AG10803 (cell line): ENCODE results near the gene PIK3C2A.

Experiments
- DNase-seq: peaks from one replicate; pipeline ENCODE4 v3.0.0; 2010; ENCODE audit warnings: low read depth
- H3K4me3 ChIP-seq: 2 replicates; pipeline ENCODE4 v1.5.1; 2011; ENCODE audit warnings: mild to moderate bottlenecking, low read length, control low read depth
- TF ChIP-seq, protein P1 (sequence below): conservative IDR thresholded peaks from 2 replicates; pipeline ENCODE4 v1.5.1; 2011; ENCODE audit warnings: mild to moderate bottlenecking, low read length, control low read depth, inconsistent platforms

PIK3C2A gene

DNA sequence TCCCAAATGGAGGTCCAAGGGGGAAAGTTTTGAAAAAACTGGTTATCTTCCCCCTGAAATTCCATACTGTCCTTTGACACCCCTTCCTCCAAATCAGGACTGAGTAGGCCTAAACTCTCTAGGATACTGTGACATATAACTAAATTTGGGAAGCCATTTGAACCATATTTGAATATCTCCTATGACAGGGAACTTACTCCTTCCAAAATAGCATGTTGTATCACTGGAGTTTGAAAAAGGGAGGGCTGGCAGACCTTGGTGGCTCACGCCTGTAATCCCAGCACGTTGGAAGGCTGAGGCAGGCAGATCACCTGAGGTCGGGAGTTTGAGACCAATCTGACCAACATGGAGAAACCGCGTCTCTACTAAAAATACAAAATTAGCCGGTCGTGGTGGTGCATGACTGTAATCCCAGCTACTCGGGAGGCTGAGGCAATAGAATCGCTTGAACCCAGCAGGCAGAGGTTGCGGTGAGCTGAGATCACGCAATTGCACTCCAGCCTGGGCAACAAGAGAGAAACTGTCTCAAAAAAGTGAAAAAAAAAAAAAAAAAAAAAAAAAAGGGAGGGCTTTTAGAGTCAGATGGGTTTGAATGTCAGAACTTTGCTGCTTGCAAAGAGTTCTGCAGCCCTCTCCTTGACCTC is 42.4 kb downstream of the PIK3C2A start:
- H3K4me3 ChIP-seq = no peak overlapping the region
- TF ChIP-seq, protein P1, sequence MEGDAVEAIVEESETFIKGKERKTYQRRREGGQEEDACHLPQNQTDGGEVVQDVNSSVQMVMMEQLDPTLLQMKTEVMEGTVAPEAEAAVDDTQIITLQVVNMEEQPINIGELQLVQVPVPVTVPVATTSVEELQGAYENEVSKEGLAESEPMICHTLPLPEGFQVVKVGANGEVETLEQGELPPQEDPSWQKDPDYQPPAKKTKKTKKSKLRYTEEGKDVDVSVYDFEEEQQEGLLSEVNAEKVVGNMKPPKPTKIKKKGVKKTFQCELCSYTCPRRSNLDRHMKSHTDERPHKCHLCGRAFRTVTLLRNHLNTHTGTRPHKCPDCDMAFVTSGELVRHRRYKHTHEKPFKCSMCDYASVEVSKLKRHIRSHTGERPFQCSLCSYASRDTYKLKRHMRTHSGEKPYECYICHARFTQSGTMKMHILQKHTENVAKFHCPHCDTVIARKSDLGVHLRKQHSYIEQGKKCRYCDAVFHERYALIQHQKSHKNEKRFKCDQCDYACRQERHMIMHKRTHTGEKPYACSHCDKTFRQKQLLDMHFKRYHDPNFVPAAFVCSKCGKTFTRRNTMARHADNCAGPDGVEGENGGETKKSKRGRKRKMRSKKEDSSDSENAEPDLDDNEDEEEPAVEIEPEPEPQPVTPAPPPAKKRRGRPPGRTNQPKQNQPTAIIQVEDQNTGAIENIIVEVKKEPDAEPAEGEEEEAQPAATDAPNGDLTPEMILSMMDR = no peak
- no peak for DNase-seq

DNA sequence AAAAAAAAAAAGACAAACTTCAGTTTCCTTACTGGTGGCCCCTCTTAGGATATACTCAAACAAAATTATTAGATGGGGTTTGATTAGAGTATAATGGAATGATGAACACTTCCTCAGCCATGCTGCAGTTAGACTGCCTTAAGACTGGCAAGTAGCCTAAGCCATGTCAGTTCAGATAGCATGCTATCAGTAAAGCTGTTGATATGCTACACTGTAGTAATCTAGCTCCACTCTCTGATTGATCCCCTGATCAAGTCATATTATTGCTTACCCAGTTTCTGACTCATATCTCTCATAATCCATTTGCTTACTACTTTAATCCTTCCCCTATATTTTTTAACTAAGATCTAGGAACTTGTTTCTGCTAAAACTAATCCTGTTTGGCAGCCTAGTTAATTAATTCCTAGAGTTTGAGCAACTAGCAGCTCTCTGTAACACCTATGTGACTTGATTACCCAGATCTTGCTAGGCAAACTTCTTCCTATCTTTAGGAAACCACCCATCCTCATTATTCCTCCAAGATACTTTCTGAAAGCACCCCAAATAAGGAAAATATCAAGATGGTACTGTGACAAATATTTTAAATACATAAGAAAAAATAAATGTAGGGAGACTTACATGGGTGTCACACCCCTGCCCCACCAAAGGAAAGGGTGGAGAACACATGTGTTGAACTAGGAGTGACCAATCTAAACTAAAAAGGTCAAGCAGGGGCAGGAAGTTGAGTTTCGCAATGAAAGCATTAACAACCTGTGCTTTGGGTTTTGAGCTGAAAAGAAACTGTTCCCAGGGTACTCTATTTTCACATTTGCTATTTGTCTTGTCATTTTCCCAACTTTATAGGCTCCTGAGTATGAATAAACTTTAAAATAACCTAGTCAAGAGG is 43.2 kb downstream of the PIK3C2A start:
- peak; percentile 21 for DNase-seq
- TF ChIP-seq, protein P1 = no peak
- no peak overlapping the region for H3K4me3 ChIP-seq

DNA sequence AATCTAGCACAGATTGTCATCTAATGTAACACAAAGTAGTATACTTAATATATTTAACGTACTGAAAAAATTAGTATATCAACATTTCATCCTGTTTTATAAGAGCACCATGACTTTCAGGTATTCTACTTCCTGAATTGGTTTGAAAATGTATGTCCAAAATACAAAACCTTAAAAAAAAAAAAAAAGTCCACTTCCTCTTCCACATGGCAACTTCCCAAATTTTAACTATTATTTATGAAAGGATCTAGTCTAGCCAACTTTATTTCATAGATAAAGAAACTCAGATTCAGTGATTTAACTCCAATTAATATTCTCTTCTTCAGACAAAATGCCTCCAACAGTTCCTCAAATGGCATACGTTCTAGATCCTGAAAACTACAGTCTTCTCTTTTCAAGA is 44.0 kb downstream of the PIK3C2A start:
- TF ChIP-seq, protein P1 = no peak
- no peak overlapping the region for H3K4me3 ChIP-seq
- no peak for DNase-seq

DNA sequence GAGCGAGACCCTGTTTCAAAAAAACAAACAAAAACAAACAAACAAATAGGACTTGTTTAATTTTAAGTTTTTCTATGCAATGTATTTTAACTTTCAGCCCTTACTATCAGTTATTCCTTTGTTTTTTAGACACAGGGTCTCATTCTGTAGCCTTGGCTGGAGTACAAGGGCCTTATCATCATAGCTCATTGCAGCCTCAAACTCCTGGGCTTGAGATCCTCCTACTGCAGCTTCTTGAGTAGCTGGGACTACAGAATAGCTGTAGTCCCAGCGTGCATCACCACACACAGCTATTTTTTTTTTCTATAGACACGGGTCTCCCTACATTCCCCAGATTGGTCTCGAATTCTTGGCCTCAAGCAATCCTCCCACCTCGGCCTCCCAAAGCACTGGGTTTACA is 44.5 kb downstream of the PIK3C2A start:
- no peak for DNase-seq
- no peak overlapping the region for H3K4me3 ChIP-seq
- TF ChIP-seq, protein P1 = no peak

DNA sequence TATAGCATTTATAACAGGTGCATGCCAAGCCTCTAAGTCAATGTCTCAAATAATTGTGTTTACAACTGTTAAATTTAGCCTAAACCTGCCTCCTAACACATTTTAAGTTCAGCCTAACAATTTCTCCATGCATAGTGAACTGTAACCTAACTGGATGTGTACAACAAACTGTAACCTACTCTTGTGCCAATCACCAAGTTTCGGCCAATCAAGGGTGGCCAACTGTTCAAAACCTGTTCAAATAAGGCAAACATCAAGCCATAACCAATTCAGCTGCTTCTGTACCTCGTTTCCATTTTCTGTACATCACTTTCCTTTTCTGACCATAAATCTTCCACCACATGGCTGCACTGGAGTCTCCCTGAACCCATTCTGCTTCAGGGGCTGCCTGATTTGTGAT is 45.4 kb downstream of the PIK3C2A start:
- H3K4me3 ChIP-seq = no peak overlapping the region
- TF ChIP-seq, protein P1 = no peak

DNA sequence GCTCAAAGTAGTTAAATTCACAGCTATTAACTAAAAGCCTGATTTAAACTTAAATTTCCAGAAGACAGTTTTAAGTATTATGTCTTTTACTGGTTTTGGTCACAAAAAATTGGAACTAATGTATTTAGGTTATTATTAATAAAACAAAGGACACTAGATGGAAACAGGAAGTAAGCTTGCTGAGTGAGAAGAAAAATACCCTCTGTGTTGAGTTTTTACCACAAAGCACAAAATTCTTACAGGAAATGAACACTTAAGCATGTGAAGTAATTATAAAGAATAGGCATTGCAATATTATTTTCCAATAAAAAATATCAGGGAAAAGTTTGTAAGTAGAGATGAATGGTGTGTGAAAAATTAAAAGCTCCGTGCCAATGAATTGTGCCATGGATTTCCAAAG is 46.3 kb downstream of the PIK3C2A start:
- no peak for DNase-seq
- TF ChIP-seq, protein P1 = no peak
- no peak overlapping the region for H3K4me3 ChIP-seq

More for the DNA sequence above, 45.4 kb downstream of the PIK3C2A start:
- no peak for DNase-seq

DNA sequence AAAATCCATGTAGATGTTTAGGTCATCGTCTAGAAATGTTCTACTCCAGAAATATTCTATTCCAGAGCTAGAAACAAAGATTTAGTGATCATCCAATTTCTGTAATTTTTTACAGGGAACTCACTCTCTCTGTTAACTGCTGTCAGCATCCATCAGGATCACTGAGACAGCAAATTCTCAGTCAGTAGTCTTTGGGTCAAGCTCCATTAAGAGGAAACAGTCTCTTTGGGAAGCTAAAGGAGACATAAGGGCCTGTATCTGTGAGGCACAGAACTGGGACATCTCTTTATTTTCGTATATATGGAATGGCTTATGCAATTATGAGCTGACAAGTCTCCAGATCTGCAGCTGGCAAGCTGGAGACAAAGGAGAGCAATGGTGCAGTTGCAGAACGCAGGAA is 48.3 kb downstream of the PIK3C2A start:
- H3K4me3 ChIP-seq = no peak overlapping the region
- TF ChIP-seq, protein P1 = no peak
- no peak for DNase-seq
